Keratinocyte (primary cell): Measurements from ENCODE around the gene ZER1. TPM values are rescaled to one million over a fixed set of nuclear protein-coding genes. Genes with fewer than 3 reads are reported as not detected.

Experiments used
- DNase-seq: peaks from one replicate; pipeline ENCODE4 v3.0.0-alpha.2; 2011; ENCODE audit warnings: low read depth, missing footprints, low spot score
- FAIRE-seq: peaks from 2 replicates; lab custom pipeline; 2011; peaks lifted over from hg19 to GRCh38; lab: Jason Lieb, UNC
- H2AFZ ChIP-seq: 2 replicates; pipeline ENCODE4 v1.6.0; 2012; ENCODE audit warnings: low read length, control low read depth, inconsistent platforms; ENCODE audit not compliant: control insufficient read depth
- H3K27ac ChIP-seq: 2 replicates; pipeline ENCODE4 v1.5.1; 2011; ENCODE audit warnings: low read length; ENCODE audit not compliant: control insufficient read depth, insufficient read depth
- H3K27me3 ChIP-seq: 3 replicates; pipeline ENCODE4 v1.6.0; 2011; ENCODE audit warnings: low read length; ENCODE audit not compliant: control insufficient read depth, insufficient read depth; ENCODE audit errors: extremely low read depth
- H3K36me3 ChIP-seq, 2 experiments: 2 replicates in 1 of 2; 3 replicates in 1 of 2; pipeline ENCODE4 v1.5.1; 2011; ENCODE audit warnings: low read length in 2 of 2, mild to moderate bottlenecking in 1 of 2; ENCODE audit not compliant: control insufficient read depth in 2 of 2, insufficient read depth in 2 of 2; ENCODE audit errors: extremely low read depth in 1 of 2
- H3K4me1 ChIP-seq: 3 replicates; pipeline ENCODE4 v1.5.1; 2011; ENCODE audit warnings: low read length; ENCODE audit not compliant: control insufficient read depth, insufficient read depth; ENCODE audit errors: extremely low read depth
- H3K4me2 ChIP-seq: 3 replicates; pipeline ENCODE4 v1.6.0; 2011; ENCODE audit warnings: low read depth, low read length; ENCODE audit not compliant: control insufficient read depth, insufficient read depth; ENCODE audit errors: extremely low read depth
- H3K4me3 ChIP-seq, 3 experiments: fragments of 200-600 bp in 1 of 3; sonication (generic) in 1 of 3; 2 replicates in 2 of 3; 3 replicates in 1 of 3; pipeline ENCODE4 v1.5.1; 2011 to 2016; ENCODE audit warnings: low read length in 3 of 3, mild to moderate bottlenecking in 3 of 3, control low read depth in 2 of 3, inconsistent platforms in 1 of 3, low read depth in 1 of 3, mixed read lengths in 1 of 3, mixed run types in 1 of 3, moderate library complexity in 1 of 3; ENCODE audit not compliant: control insufficient read depth in 2 of 3, insufficient read depth in 2 of 3; ENCODE audit errors: extremely low read depth in 1 of 3
- H3K79me2 ChIP-seq: 2 replicates; pipeline ENCODE4 v1.6.0; 2012; ENCODE audit warnings: low read length; ENCODE audit not compliant: control insufficient read depth, insufficient read depth
- H3K9ac ChIP-seq: 3 replicates; pipeline ENCODE4 v1.6.0; 2011; ENCODE audit warnings: low read length; ENCODE audit not compliant: control insufficient read depth, insufficient read depth; ENCODE audit errors: extremely low read depth
- H3K9me1 ChIP-seq: 3 replicates; pipeline ENCODE4 v1.6.0; 2011; ENCODE audit warnings: low read length; ENCODE audit not compliant: control insufficient read depth, insufficient read depth; ENCODE audit errors: extremely low read depth
- H3K9me3 ChIP-seq: 2 replicates; pipeline ENCODE4 v1.5.1; 2012; ENCODE audit warnings: low read depth, low read length; ENCODE audit not compliant: control insufficient read depth
- H4K20me1 ChIP-seq: 3 replicates; pipeline ENCODE4 v1.6.0; 2011; ENCODE audit warnings: low read length; ENCODE audit not compliant: control insufficient read depth, insufficient read depth; ENCODE audit errors: extremely low read depth
- EZH2 ChIP-seq: IDR thresholded peaks from one replicate; pipeline ENCODE4 v1.6.1; 2012; ENCODE audit warnings: inconsistent platforms, mild to moderate bottlenecking, low read length, moderate library complexity
- dilution Hi-C: fragments of 300-500 bp; cut with MboI; formaldehyde crosslinking; loops from one replicate; pipeline ENCODE4 v1.7.0; 2020; ENCODE audit warnings: low sequenced_read_pairs; ENCODE audit not compliant: extremely low pct_ligation_motif_present
- polyA plus RNA-seq, 5 experiments: library from polyadenylated mRNA; depleted of rRNA in 3 of 5; stranded (reverse) in 3 of 5; stranded (forward) in 1 of 5; unstranded in 1 of 5; fragments of >200 nt; gene quantifications; 1 replicate in 1 of 5; 2 replicates in 3 of 5; 3 replicates in 1 of 5; pipeline versions ENCODE4 v1.2.1 to v1.2.3, GENCODE V29; 2011 to 2012; ENCODE audit warnings: missing spikeins in 2 of 5, low read depth in 1 of 5, low replicate concordance in 1 of 5
- TF ChIP-seq, protein P1 (sequence below), 3 experiments: IDR thresholded peaks in 1 of 3; conservative IDR thresholded peaks in 1 of 3; optimal IDR thresholded peaks in 1 of 3; 2 replicates in 2 of 3; 3 replicates in 1 of 3; pipeline versions ENCODE3 to v1.5.1; 2011; ENCODE audit warnings: low read length in 3 of 3, mild to moderate bottlenecking in 3 of 3, moderate library complexity in 2 of 3, control low read depth in 1 of 3, inconsistent platforms in 1 of 3; ENCODE audit not compliant: insufficient read depth in 2 of 3; ENCODE audit errors: extremely low read depth in 1 of 3

Gene ZER1
- polyA plus RNA-seq, 1 donor (not counting 4 experiments of a cell fraction or from before 2014, with no cell fraction given) = 14.9 TPM

DNA sequence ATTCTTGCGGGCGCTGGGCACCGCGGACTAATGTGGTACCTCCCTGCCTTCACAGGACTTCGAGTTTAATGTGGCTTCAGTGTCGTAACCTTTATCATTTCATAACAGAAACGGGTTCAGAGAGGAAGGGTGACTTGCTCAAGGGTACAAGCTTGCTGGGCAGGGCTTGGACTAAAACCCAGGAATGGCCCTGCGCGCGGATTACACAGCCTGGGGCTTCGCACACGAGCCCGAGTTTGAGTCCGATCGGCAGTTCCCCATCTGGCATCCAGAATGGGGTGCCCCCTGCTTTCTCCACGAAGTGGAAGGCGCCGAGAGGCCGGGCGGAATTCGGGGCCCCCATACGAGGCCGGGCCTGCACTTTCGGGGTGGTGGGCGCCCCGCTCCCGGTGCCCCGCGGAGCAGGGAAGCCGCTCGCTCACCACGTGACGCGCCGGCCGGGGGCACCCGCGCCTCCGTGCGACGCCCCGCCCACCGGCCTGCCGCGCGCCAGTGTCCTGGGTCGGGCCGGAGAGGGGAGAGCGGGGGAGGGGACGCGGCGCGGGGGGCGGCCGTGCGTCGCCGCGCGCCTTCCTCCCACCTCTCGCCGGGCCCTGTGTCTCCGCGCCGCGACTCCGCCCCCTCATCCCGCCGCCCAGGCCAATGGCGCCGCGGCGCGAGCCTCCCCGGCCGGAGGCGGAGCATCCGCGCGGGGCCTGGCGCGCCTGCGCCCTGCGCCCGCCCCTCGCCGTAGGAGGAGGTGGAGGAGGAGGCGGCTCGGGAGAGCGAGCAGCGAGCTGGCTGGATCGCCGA lies 83.0 kb downstream of the ZER1 start, which contains the start of gene SET:
Gene SET, plus strand, starts transcription at position 722 of the 792 bp plus-strand sequence. CDS start 361 bp downstream, outside the sequence.
- TF ChIP-seq EZH2 = no peak
- TF ChIP-seq, protein P1, sequence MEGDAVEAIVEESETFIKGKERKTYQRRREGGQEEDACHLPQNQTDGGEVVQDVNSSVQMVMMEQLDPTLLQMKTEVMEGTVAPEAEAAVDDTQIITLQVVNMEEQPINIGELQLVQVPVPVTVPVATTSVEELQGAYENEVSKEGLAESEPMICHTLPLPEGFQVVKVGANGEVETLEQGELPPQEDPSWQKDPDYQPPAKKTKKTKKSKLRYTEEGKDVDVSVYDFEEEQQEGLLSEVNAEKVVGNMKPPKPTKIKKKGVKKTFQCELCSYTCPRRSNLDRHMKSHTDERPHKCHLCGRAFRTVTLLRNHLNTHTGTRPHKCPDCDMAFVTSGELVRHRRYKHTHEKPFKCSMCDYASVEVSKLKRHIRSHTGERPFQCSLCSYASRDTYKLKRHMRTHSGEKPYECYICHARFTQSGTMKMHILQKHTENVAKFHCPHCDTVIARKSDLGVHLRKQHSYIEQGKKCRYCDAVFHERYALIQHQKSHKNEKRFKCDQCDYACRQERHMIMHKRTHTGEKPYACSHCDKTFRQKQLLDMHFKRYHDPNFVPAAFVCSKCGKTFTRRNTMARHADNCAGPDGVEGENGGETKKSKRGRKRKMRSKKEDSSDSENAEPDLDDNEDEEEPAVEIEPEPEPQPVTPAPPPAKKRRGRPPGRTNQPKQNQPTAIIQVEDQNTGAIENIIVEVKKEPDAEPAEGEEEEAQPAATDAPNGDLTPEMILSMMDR (optimal IDR thresholded peaks at IDR 0.05 in 1 of 3, IDR thresholded peaks at IDR 0.05 in 1 of 3, conservative IDR thresholded peaks at IDR 0.05 in 1 of 3; ENCODE audit: extremely low read depth in 1 of 3, insufficient read depth in 2 of 3, low read length in 3 of 3) = no peak
- peaks cover 68% of the 10 kb centered on the region for H3K79me2 ChIP-seq
- DNase-seq = no peak
- peak within 1 kb of the TSS; percentile 82 for H3K27ac ChIP-seq
- peak within 1 kb of the TSS; percentile 54 to 100 (median 97) for H3K4me3 ChIP-seq
- peaks cover 5 to 28% of the 10 kb centered on the region in 2 experiments for H3K36me3 ChIP-seq
- H4K20me1 ChIP-seq = peaks cover 4% of the 10 kb centered on the region
- H2AFZ ChIP-seq = peak within 1 kb of the TSS; percentile 73
- dilution Hi-C loops = no loop called here
- H3K9me1 ChIP-seq = no peaks in the 10 kb centered on the region
- H3K4me1 ChIP-seq = peaks cover 34% of the 10 kb centered on the region
- peak within 1 kb of the TSS; percentile 92 for H3K9ac ChIP-seq
- H3K4me2 ChIP-seq = peak within 1 kb of the TSS; percentile 93
- FAIRE-seq = no peak
- H3K27me3 ChIP-seq = no peaks in the 10 kb centered on the region
- no peaks in the 10 kb centered on the region for H3K9me3 ChIP-seq

DNA sequence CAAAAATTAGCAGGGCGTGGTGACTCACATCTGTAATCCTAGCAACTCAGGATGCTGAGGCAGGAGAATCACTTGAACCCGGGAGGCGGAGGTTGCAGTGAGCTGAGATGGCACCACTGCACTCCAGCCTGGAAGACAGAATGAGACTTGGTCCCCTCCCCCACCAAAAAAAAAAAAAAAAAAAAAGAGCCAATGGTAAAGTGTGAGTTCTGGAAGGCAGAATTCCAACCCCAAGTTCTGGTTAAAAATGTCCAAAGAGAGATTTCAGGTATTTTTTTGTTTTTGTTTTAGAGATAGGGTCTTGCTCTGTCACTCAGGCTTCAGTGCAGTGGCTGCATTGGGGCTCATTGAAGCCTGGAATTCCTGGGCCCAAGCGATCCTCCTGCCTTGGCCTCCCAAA lies 84.3 kb downstream of the ZER1 start:
- H3K79me2 ChIP-seq = peaks cover 67% of the 10 kb centered on the region
- no peak overlapping the region for H3K4me3 ChIP-seq
- no peak overlapping the region for H2AFZ ChIP-seq
- H3K4me2 ChIP-seq = peak overlapping the region; percentile 85
- H3K27ac ChIP-seq = no peak overlapping the region
- H3K9me1 ChIP-seq = no peaks in the 10 kb centered on the region
- H3K36me3 ChIP-seq = peaks cover 3 to 17% of the 10 kb centered on the region in 2 experiments
- H3K9me3 ChIP-seq = no peaks in the 10 kb centered on the region
- no peak overlapping the region for H3K9ac ChIP-seq
- dilution Hi-C loops = no loop called here
- no peaks in the 10 kb centered on the region for H3K27me3 ChIP-seq
- no peak for DNase-seq
- H4K20me1 ChIP-seq = peaks cover 4% of the 10 kb centered on the region
- H3K4me1 ChIP-seq = peaks cover 38% of the 10 kb centered on the region
- FAIRE-seq = no peak
- no peak for TF ChIP-seq EZH2
- TF ChIP-seq, protein P1 (optimal IDR thresholded peaks at IDR 0.05 in 1 of 3, IDR thresholded peaks at IDR 0.05 in 1 of 3, conservative IDR thresholded peaks at IDR 0.05 in 1 of 3; ENCODE audit: extremely low read depth in 1 of 3, insufficient read depth in 2 of 3, low read length in 3 of 3) = no peak
